ENCODE measurements around the gene ZBTB11. TPM values are rescaled to one million over a fixed set of nuclear protein-coding genes. Genes with fewer than 3 reads are reported as not detected.

The ZBTB11 gene
- total RNA-seq, 1 donor from 2014 or later: 15.7 TPM

DNA sequence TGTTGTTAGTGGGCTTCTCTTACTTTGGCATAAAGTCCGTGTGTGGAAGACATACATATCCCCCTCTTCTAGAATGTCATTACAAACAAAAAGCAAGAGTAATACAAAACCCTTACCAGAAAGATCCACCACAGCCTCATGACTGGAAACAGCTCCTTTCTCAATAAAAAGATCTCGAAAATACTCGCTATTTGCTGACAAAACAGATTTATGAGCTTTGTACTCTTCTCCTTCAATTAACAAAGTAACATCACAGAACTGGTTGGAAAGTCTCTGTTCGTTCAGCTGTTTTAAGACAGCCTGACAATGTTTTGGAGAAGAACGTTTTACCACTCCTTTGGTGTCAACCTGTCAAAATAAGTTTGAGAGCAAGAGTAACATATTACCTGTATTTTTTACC is 5.9 kb downstream of the ZBTB11 start:
- Mint-ChIP-seq H3K9me3 (ENCODE audit: unreplicated experiment) (peaks cover 2% of the 10 kb centered on the region), H3K27ac (ENCODE audit: unreplicated experiment) (no peak overlapping the region), H3K4me1 (ENCODE audit: low read depth, unreplicated experiment) (no peaks in the 10 kb centered on the region), H3K27me3 (ENCODE audit: unreplicated experiment) (peaks cover 5% of the 10 kb centered on the region), H3K4me3 (ENCODE audit: unreplicated experiment) (no peak overlapping the region), H3K36me3 (ENCODE audit: unreplicated experiment) (peaks cover 5% of the 10 kb centered on the region)
- no peak for DNase-seq
- TF ChIP-seq, protein P1, sequence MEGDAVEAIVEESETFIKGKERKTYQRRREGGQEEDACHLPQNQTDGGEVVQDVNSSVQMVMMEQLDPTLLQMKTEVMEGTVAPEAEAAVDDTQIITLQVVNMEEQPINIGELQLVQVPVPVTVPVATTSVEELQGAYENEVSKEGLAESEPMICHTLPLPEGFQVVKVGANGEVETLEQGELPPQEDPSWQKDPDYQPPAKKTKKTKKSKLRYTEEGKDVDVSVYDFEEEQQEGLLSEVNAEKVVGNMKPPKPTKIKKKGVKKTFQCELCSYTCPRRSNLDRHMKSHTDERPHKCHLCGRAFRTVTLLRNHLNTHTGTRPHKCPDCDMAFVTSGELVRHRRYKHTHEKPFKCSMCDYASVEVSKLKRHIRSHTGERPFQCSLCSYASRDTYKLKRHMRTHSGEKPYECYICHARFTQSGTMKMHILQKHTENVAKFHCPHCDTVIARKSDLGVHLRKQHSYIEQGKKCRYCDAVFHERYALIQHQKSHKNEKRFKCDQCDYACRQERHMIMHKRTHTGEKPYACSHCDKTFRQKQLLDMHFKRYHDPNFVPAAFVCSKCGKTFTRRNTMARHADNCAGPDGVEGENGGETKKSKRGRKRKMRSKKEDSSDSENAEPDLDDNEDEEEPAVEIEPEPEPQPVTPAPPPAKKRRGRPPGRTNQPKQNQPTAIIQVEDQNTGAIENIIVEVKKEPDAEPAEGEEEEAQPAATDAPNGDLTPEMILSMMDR (IDR thresholded peaks at IDR 0.05; ENCODE audit: partially characterized antibody, unreplicated experiment): no peak

DNA sequence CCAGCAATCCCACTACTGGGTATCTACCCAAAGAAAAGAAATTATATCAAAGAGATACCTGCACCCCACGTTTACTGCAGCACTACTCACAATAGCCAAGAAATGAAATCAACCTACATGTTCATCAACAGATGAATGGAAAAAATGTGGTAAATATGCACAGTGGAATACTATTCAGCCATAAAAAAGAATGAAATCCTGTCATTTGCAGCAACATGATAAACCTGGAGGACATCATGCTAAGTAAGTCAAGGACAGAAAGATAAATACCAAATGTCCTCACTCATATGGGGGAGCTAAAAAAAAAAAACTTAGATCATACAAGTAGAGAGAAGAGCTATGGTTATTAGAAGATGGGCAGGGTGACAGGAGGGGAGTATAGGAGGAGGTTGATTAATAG is 9.1 kb downstream of the ZBTB11 start:
- peaks cover 2% of the 10 kb centered on the region for H3K27me3 Mint-ChIP-seq (ENCODE audit: unreplicated experiment)
- no peaks in the 10 kb centered on the region for H3K9me3 Mint-ChIP-seq (ENCODE audit: unreplicated experiment)
- TF ChIP-seq, protein P1 (IDR thresholded peaks at IDR 0.05; ENCODE audit: partially characterized antibody, unreplicated experiment): no peak
- no peak for DNase-seq
- no peak overlapping the region for H3K27ac Mint-ChIP-seq (ENCODE audit: unreplicated experiment)
- H3K4me1 Mint-ChIP-seq (ENCODE audit: low read depth, unreplicated experiment): no peaks in the 10 kb centered on the region
- peaks cover 5% of the 10 kb centered on the region for H3K36me3 Mint-ChIP-seq (ENCODE audit: unreplicated experiment)
- no peak overlapping the region for H3K4me3 Mint-ChIP-seq (ENCODE audit: unreplicated experiment)

DNA sequence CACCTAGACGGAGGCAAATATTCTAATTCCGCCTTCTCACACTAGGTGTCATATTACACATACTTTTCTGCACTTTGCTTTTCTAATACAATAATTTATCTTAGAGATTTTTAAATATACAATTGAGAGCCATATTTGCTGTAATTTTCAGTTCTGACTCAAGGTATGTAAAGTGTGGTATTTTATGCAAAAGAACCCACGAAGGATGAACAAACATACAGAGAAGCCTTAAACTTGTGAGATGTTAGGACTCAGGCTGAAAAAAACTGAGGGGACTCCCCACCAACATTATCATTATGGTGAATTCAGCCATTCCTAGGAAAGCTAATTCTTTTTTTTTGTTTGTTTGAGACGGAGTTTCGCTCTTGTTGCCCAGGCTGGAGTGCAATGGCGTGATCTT is 9.6 kb downstream of the ZBTB11 start:
- Mint-ChIP-seq H3K27ac (ENCODE audit: unreplicated experiment) (no peak overlapping the region), H3K36me3 (ENCODE audit: unreplicated experiment) (peaks cover 5% of the 10 kb centered on the region), H3K4me3 (ENCODE audit: unreplicated experiment) (no peak overlapping the region), H3K9me3 (ENCODE audit: unreplicated experiment) (no peaks in the 10 kb centered on the region), H3K27me3 (ENCODE audit: unreplicated experiment) (peaks cover 2% of the 10 kb centered on the region), H3K4me1 (ENCODE audit: low read depth, unreplicated experiment) (no peaks in the 10 kb centered on the region)
- TF ChIP-seq, protein P1 (IDR thresholded peaks at IDR 0.05; ENCODE audit: partially characterized antibody, unreplicated experiment): no peak
- DNase-seq: no peak

DNA sequence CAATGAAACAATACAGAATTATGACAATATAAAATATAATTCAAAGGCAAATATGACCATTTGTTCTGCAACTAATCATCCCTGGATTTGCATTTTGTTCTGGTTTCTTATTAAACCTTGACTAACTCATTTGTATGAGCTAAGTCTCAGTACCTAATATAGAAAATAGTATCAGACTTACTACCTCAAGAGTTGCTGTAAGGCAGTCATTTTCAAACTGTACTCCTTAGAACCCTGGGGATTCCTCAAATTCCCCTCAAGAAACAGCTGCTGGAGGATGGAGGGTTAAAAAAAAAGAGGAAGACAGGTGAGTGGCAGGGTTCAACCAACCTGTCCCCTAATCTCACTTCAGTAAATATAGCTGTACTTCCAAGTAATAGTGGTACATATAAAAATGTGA is 11.1 kb downstream of the ZBTB11 start:
- Mint-ChIP-seq H3K36me3 (ENCODE audit: unreplicated experiment) (peaks cover 5% of the 10 kb centered on the region), H3K4me1 (ENCODE audit: low read depth, unreplicated experiment) (no peaks in the 10 kb centered on the region), H3K27ac (ENCODE audit: unreplicated experiment) (no peak overlapping the region), H3K4me3 (ENCODE audit: unreplicated experiment) (no peak overlapping the region), H3K9me3 (ENCODE audit: unreplicated experiment) (no peaks in the 10 kb centered on the region), H3K27me3 (ENCODE audit: unreplicated experiment) (peaks cover 2% of the 10 kb centered on the region)
- TF ChIP-seq, protein P1 (IDR thresholded peaks at IDR 0.05; ENCODE audit: partially characterized antibody, unreplicated experiment): no peak
- DNase-seq: no peak

DNA sequence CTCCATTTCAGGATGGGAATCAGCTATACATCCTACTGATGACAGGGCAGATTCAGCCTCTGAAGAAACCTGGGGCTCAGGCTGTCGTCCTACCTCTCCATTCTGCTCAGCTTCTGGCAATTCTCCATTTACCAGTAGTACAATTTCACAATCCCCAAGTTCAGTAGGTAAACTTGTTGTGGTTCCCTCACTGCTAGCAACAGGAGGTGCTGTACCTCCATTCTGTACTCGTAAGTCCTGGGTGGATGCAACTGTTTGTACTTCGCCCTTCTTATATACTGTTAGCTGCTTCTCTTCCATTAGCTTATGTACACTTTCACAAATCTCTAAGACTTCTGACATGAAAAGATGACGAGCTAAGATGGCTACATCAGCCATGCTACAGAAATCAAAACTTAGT is 11.6 kb downstream of the ZBTB11 start:
- TF ChIP-seq, protein P1 (IDR thresholded peaks at IDR 0.05; ENCODE audit: partially characterized antibody, unreplicated experiment): no peak
- Mint-ChIP-seq H3K9me3 (ENCODE audit: unreplicated experiment) (no peaks in the 10 kb centered on the region), H3K4me3 (ENCODE audit: unreplicated experiment) (no peak overlapping the region), H3K4me1 (ENCODE audit: low read depth, unreplicated experiment) (no peaks in the 10 kb centered on the region), H3K27me3 (ENCODE audit: unreplicated experiment) (peaks cover 2% of the 10 kb centered on the region), H3K36me3 (ENCODE audit: unreplicated experiment) (peaks cover 5% of the 10 kb centered on the region), H3K27ac (ENCODE audit: unreplicated experiment) (no peak overlapping the region)
- no peak for DNase-seq

All from glutamatergic neuron (in vitro differentiated cells).